ENCODE data around the gene COL11A2. TPM values are rescaled to one million over a fixed set of nuclear protein-coding genes. Genes with fewer than 3 reads are reported as not detected.

The COL11A2 gene
- total and polyA plus RNA-seq, 2 of the 13 experiments (the other 11 are each of a cell fraction or from before 2014, with no cell fraction given) = 0.55 TPM

GRCh38 chr6:33208091-33208967 lies 16.1 kb upstream of the COL11A2 start, which contains the start of gene RING1 (continued):
- TF ChIP-seq ZNF558 (CRISPR knock-in tag; IDR thresholded peaks at IDR 0.05; ENCODE audit: borderline replicate concordance) (peak; percentile 91; the same call in 1 of the 2 replicates), HOXA5 (CRISPR knock-in tag; IDR thresholded peaks at IDR 0.05) (peak; percentile 94), NR2F2 (IDR thresholded peaks at IDR 0.05; ENCODE audit: borderline replicate concordance, low read depth) (no peak), RBAK (CRISPR knock-in tag; IDR thresholded peaks at IDR 0.05) (no peak), SOX13 (IDR thresholded peaks at IDR 0.05) (no peak), SOX13 (CRISPR knock-in tag; conservative IDR thresholded peaks at IDR 0.05 in 1 of 2, IDR thresholded peaks at IDR 0.05 in 1 of 2) (peak in 1 of 2 experiments; percentile 55; a peak in 1 of 4 replicates), NRL (CRISPR knock-in tag; IDR thresholded peaks at IDR 0.05; ENCODE audit: borderline replicate concordance) (0 out of 2 replicates have a peak, but pooled peaks have one; percentile 27), ZNF335 (CRISPR knock-in tag; IDR thresholded peaks at IDR 0.05) (no peak), MTF2 (CRISPR knock-in tag; IDR thresholded peaks at IDR 0.05; ENCODE audit: borderline replicate concordance) (peak; percentile 1; the same call in 1 of the 2 replicates), FOXA3 (CRISPR knock-in tag; IDR thresholded peaks at IDR 0.05) (peak; percentile 74), SKI (IDR thresholded peaks at IDR 0.05; ENCODE audit: partially characterized antibody) (peak; percentile 53), SMC3 (IDR thresholded peaks at IDR 0.05; ENCODE audit: low read length) (no peak), ZNF607 (CRISPR knock-in tag; IDR thresholded peaks at IDR 0.05; ENCODE audit: borderline replicate concordance) (peak; percentile 91; the same call in 1 of the 2 replicates), ZNF367 (CRISPR knock-in tag; IDR thresholded peaks at IDR 0.05; ENCODE audit: borderline replicate concordance) (no peak; the same call in 1 of the 2 replicates), MTA1 (CRISPR knock-in tag; IDR thresholded peaks at IDR 0.05; ENCODE audit: borderline replicate concordance) (peak; percentile 99; the same call in 1 of the 2 replicates), THAP9 (CRISPR knock-in tag; IDR thresholded peaks at IDR 0.05; ENCODE audit: borderline replicate concordance) (peak; percentile 38; the same call in 1 of the 2 replicates), NFYB (CRISPR knock-in tag; IDR thresholded peaks at IDR 0.05) (0 out of 2 replicates have a peak, but pooled peaks have one; percentile 25), ZMAT5 (CRISPR knock-in tag; IDR thresholded peaks at IDR 0.05; ENCODE audit: borderline replicate concordance, low read depth) (no peak), ZNF841 (CRISPR knock-in tag; IDR thresholded peaks at IDR 0.05; ENCODE audit: borderline replicate concordance) (0 out of 2 replicates have a peak, but pooled peaks have one; percentile 39), TFDP1 (CRISPR knock-in tag; IDR thresholded peaks at IDR 0.05; ENCODE audit: borderline replicate concordance) (peak; percentile 86), ZNF576 (CRISPR knock-in tag; IDR thresholded peaks at IDR 0.05) (peak; percentile 54; the same call in 1 of the 2 replicates), HNF4A (CRISPR knock-in tag; IDR thresholded peaks at IDR 0.05) (peak; percentile 27; the same call in 1 of the 2 replicates), ZNF780A (CRISPR knock-in tag; IDR thresholded peaks at IDR 0.05) (peak; percentile 60; the same call in 1 of the 2 replicates)
